HepG2 (cell line): ENCODE results near the gene IRF2BPL.

ENCODE experiments used
- RBAK ChIP-seq: sonication (generic); formaldehyde crosslinking; IDR thresholded peaks from 2 replicates; pipeline ENCODE4 v1.5.1; 2020; ENCODE audit warnings: mild to moderate bottlenecking, missing genetic modification reagents
- TF ChIP-seq, protein P1 (sequence below): sonication (generic); formaldehyde crosslinking; IDR thresholded peaks from 2 replicates; pipeline ENCODE4 v1.8.1; 2022; ENCODE audit warnings: low read depth, mild to moderate bottlenecking, missing genetic modification reagents
- TF ChIP-seq, protein P2 (sequence below): IDR thresholded peaks from 2 replicates; pipeline ENCODE4 v1.6.1; 2012; ENCODE audit warnings: low read length, improper control_type of control experiment

DNA sequence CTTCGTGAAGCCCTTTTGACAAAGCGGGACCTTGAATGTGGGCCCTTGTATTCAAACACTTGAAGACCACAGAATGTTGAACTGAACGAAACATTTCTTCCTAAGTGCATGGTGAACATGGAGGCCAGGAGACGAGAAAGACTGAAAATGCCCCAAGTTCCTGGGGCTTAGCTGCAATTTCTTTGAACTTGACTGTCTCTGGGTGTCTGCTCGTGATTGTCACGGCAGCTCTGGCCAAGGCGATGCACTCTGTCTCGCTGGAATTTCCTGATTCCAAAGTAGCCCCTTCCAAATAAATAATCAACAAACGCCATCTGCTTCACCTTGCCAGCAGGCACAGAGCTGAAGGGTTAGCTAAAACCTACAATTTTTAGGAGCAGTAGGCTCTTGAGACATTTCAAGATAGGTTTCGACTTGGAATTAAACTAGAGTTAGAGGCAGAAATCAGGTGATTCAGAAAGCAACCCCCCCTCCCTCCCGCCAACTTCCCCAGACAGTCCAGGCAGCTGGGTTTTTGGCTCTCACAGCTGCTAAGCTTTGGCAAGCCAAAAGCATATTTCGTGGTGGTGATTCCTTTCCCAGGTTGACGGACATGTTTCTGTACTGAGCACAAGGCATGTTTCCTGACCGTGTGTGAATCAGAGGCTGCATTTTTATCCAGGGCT, 13.5 kb upstream of the IRF2BPL start:
- TF ChIP-seq, protein P1, sequence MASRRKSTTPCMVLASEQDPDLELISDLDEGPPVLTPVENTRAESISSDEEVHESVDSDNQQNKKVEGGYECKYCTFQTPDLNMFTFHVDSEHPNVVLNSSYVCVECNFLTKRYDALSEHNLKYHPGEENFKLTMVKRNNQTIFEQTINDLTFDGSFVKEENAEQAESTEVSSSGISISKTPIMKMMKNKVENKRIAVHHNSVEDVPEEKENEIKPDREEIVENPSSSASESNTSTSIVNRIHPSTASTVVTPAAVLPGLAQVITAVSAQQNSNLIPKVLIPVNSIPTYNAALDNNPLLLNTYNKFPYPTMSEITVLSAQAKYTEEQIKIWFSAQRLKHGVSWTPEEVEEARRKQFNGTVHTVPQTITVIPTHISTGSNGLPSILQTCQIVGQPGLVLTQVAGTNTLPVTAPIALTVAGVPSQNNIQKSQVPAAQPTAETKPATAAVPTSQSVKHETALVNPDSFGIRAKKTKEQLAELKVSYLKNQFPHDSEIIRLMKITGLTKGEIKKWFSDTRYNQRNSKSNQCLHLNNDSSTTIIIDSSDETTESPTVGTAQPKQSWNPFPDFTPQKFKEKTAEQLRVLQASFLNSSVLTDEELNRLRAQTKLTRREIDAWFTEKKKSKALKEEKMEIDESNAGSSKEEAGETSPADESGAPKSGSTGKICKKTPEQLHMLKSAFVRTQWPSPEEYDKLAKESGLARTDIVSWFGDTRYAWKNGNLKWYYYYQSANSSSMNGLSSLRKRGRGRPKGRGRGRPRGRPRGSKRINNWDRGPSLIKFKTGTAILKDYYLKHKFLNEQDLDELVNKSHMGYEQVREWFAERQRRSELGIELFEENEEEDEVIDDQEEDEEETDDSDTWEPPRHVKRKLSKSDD (CRISPR knock-in tag): no peak
- TF ChIP-seq, protein P2, sequence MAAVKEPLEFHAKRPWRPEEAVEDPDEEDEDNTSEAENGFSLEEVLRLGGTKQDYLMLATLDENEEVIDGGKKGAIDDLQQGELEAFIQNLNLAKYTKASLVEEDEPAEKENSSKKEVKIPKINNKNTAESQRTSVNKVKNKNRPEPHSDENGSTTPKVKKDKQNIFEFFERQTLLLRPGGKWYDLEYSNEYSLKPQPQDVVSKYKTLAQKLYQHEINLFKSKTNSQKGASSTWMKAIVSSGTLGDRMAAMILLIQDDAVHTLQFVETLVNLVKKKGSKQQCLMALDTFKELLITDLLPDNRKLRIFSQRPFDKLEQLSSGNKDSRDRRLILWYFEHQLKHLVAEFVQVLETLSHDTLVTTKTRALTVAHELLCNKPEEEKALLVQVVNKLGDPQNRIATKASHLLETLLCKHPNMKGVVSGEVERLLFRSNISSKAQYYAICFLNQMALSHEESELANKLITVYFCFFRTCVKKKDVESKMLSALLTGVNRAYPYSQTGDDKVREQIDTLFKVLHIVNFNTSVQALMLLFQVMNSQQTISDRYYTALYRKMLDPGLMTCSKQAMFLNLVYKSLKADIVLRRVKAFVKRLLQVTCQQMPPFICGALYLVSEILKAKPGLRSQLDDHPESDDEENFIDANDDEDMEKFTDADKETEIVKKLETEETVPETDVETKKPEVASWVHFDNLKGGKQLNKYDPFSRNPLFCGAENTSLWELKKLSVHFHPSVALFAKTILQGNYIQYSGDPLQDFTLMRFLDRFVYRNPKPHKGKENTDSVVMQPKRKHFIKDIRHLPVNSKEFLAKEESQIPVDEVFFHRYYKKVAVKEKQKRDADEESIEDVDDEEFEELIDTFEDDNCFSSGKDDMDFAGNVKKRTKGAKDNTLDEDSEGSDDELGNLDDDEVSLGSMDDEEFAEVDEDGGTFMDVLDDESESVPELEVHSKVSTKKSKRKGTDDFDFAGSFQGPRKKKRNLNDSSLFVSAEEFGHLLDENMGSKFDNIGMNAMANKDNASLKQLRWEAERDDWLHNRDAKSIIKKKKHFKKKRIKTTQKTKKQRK: no peak
- no peak for TF ChIP-seq RBAK (CRISPR knock-in tag)
